ENCODE data around the gene CHPF.

DNA sequence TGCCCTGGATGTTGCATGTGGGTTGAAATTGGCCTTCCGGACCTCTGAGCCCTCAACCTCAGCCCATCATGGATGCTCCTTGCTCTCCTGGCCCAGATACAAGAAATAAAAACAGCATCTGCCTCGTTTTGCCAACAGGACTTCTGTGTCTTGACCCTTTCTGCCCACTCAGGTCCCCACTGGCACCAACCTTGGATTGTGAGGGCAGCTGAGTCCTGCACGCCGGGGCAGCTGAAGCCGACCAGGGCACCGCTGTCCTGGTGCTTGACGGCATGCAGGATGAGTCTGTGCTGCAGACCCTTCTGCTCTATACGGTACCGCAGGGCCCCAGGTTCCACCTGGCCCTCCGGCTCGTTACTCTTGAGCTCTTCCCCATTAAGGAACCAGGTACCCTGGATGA, 23.0 kb upstream of the CHPF start:
- no peak for TF ChIP-seq ZNF350 (tag by site-specific recombination; IDR thresholded peaks at IDR 0.05)
- TF ChIP-seq ZIC2 (tag by site-specific recombination; IDR thresholded peaks at IDR 0.05), result no peak
- TF ChIP-seq, protein P1, sequence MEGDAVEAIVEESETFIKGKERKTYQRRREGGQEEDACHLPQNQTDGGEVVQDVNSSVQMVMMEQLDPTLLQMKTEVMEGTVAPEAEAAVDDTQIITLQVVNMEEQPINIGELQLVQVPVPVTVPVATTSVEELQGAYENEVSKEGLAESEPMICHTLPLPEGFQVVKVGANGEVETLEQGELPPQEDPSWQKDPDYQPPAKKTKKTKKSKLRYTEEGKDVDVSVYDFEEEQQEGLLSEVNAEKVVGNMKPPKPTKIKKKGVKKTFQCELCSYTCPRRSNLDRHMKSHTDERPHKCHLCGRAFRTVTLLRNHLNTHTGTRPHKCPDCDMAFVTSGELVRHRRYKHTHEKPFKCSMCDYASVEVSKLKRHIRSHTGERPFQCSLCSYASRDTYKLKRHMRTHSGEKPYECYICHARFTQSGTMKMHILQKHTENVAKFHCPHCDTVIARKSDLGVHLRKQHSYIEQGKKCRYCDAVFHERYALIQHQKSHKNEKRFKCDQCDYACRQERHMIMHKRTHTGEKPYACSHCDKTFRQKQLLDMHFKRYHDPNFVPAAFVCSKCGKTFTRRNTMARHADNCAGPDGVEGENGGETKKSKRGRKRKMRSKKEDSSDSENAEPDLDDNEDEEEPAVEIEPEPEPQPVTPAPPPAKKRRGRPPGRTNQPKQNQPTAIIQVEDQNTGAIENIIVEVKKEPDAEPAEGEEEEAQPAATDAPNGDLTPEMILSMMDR (tag by site-specific recombination; IDR thresholded peaks at IDR 0.05), result no peak
- TF ChIP-seq ZBTB48 (tag by site-specific recombination; IDR thresholded peaks at IDR 0.05), result no peak
- no peak for TF ChIP-seq ZNF138 (tag by site-specific recombination; IDR thresholded peaks at IDR 0.05; ENCODE audit: borderline replicate concordance)
- no peak for TF ChIP-seq ZNF146 (tag by site-specific recombination; IDR thresholded peaks at IDR 0.05)
- TF ChIP-seq ZNF37A (tag by site-specific recombination; IDR thresholded peaks at IDR 0.05), result no peak
- no peak for TF ChIP-seq INSM2 (tag by site-specific recombination; IDR thresholded peaks at IDR 0.05)
- no peak for TF ChIP-seq ZNF121 (tag by site-specific recombination; IDR thresholded peaks at IDR 0.05)
- TF ChIP-seq, protein P2, sequence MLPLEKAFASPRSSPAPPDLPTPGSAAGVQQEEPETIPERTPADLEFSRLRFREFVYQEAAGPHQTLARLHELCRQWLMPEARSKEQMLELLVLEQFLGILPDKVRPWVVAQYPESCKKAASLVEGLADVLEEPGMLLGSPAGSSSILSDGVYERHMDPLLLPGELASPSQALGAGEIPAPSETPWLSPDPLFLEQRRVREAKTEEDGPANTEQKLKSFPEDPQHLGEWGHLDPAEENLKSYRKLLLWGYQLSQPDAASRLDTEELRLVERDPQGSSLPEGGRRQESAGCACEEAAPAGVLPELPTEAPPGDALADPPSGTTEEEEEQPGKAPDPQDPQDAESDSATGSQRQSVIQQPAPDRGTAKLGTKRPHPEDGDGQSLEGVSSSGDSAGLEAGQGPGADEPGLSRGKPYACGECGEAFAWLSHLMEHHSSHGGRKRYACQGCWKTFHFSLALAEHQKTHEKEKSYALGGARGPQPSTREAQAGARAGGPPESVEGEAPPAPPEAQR (tag by site-specific recombination; IDR thresholded peaks at IDR 0.05), result no peak
- no peak for TF ChIP-seq ZSCAN23 (tag by site-specific recombination; IDR thresholded peaks at IDR 0.05)
- TF ChIP-seq ZNF311 (tag by site-specific recombination; IDR thresholded peaks at IDR 0.05; ENCODE audit: borderline replicate concordance), result no peak

Measured in HEK293 (cell line).